Dendritic cell treated with granulocyte-macrophage colony-stimulating factor and Interleukin-4, amounts not matched to agents 40 ng/mL and 50 ng/mL, for 4 days (primary cell): ENCODE results near the gene IGFBP2.

Experiments used
- H3K27ac Mint-ChIP-seq: one replicate; pipeline ENCODE4 v1.8.0; 2022; ENCODE audit warnings: mild to moderate bottlenecking, mixed read lengths
- H3K27me3 Mint-ChIP-seq: one replicate; pipeline ENCODE4 v1.8.0; 2022; ENCODE audit warnings: mild to moderate bottlenecking, mixed read lengths
- H3K36me3 Mint-ChIP-seq: one replicate; pipeline ENCODE4 v1.8.0; 2022; ENCODE audit warnings: low read depth, mixed read lengths
- H3K4me1 Mint-ChIP-seq: one replicate; pipeline ENCODE4 v1.8.0; 2022; ENCODE audit warnings: low read depth, mixed read lengths
- H3K4me3 Mint-ChIP-seq: one replicate; pipeline ENCODE4 v1.8.0; 2022; ENCODE audit warnings: mild to moderate bottlenecking, moderate library complexity, mixed read lengths
- H3K9me3 Mint-ChIP-seq: one replicate; pipeline ENCODE4 v1.8.0; 2022; ENCODE audit warnings: mixed read lengths
- intact Hi-C: fragments of 100-400 bp; cut with micrococcal nuclease; formaldehyde crosslinking; loops from one replicate; pipeline ENCODE4 v1.15.0; 2022

Gene IGFBP2

DNA sequence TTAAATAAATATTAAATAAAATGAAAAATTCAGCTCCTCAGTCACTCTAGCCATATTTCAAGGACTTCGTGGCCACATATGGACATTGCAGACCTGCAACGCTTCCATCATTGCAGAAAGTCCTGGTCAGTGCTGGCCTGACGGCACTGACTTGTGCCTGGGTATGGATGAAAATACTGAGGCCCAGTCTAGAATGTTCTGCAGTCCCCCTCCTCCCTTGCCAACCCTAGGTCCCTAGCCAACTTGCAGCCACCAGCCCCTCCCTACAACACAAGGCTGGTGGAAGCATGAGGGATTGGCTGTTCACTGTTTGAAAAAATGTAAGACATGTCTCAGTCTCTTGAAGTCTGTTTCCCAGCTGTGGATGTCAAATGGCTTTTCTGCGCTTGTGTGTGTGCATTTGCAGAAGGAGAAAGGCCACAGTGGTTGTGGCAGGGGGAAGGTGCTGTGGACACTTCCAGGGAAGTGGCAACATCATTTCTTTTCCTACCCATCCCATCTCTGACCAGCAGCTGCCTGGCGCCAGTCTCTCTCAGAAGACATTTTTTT is 52.2 kb downstream of the IGFBP2 start:
- H3K27ac Mint-ChIP-seq = no peak overlapping the region
- intact Hi-C loops = loop anchor here (10.0 kb wide), 1 partner anchor 1069 kb away; no protein-coding TSS in a partner anchor
- H3K27me3 Mint-ChIP-seq = peaks cover 64% of the 10 kb centered on the region
- no peaks in the 10 kb centered on the region for H3K9me3 Mint-ChIP-seq
- no peak overlapping the region for H3K4me3 Mint-ChIP-seq
- H3K4me1 Mint-ChIP-seq = peaks cover 8% of the 10 kb centered on the region
- no peaks in the 10 kb centered on the region for H3K36me3 Mint-ChIP-seq

- Mint-ChIP-seq H3K4me1 (peaks cover 17% of the 10 kb centered on the region), H3K27ac (no peak overlapping the region), H3K4me3 (no peak overlapping the region), H3K36me3 (no peaks in the 10 kb centered on the region), H3K9me3 (no peaks in the 10 kb centered on the region), H3K27me3 (peaks cover 65% of the 10 kb centered on the region)
- intact Hi-C loops = loop anchor here (10.0 kb wide), 1 partner anchor 1068 kb away; no protein-coding TSS in a partner anchor
Measured at GRCh38 chr2:216687111-216687510, 53.9 kb downstream of the IGFBP2 start.

GRCh38 chr2:216687646-216688045 is 54.4 kb downstream of the IGFBP2 start:
- H3K36me3 Mint-ChIP-seq = no peaks in the 10 kb centered on the region
- H3K4me1 Mint-ChIP-seq = peaks cover 21% of the 10 kb centered on the region
- no peak overlapping the region for H3K27ac Mint-ChIP-seq
- intact Hi-C loops = loop anchor here (10.0 kb wide), 1 partner anchor 1067 kb away; no protein-coding TSS in a partner anchor
- H3K9me3 Mint-ChIP-seq = no peaks in the 10 kb centered on the region
- no peak overlapping the region for H3K4me3 Mint-ChIP-seq
- H3K27me3 Mint-ChIP-seq = peaks cover 69% of the 10 kb centered on the region

DNA sequence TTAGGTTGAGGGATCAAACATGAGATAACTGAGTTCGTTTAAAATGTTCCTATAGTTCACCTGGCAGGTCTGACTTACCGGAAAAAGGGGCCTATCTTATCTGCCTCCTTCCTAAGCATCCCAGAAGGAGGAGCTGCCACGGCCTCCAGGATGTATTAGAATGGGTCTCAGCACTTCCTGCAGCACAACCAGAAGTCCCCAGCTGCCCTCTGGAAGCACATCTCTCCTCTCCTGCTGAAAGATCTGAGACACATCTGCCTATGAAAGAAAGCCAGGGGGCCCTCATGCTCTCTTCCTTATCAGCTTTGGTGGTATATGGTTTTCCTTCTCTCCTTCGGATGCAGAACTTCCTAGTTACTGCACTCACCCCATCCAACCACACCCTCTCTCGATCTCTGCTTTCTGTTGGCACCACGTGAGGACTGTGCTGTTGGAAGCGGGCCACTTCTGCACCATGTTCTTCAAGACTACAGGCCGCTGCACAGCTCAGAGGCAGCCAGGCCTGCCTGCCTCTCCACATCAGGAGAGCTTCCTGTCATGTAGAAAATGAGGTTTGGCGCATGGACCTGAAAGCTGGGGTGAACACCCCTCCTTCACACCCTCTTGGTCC is 55.6 kb downstream of the IGFBP2 start:
- no peaks in the 10 kb centered on the region for H3K36me3 Mint-ChIP-seq
- no peak overlapping the region for H3K4me3 Mint-ChIP-seq
- peaks cover 71% of the 10 kb centered on the region for H3K27me3 Mint-ChIP-seq
- H3K9me3 Mint-ChIP-seq = no peaks in the 10 kb centered on the region
- intact Hi-C loops = loop anchor here (10.0 kb wide), 1 partner anchor 1066 kb away; no protein-coding TSS in a partner anchor
- peaks cover 25% of the 10 kb centered on the region for H3K4me1 Mint-ChIP-seq
- H3K27ac Mint-ChIP-seq = no peak overlapping the region

DNA sequence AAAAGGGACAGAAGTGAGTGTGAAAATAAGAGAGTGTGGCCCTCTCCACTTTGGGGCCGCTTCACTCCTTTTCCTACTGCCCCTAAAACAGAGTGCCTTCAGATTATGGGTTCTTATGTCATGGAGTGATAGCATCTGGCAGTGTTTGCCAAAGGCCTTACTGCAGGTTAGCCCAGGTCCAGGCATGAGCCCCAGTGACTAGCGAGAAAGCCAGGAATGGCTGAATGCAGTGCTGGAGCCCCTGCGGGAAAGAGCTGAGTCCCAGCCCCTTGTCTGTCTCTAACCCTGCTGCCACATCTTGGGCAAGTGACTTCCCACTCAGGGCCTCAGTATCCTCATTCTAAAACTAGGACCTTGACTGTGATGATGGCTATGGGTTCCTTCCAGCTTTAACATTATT is 56.2 kb downstream of the IGFBP2 start:
- Mint-ChIP-seq H3K27me3 (peaks cover 76% of the 10 kb centered on the region), H3K4me1 (peaks cover 26% of the 10 kb centered on the region), H3K4me3 (no peak overlapping the region), H3K9me3 (no peaks in the 10 kb centered on the region), H3K36me3 (no peaks in the 10 kb centered on the region), H3K27ac (no peak overlapping the region)
- intact Hi-C loops = loop anchor here (10.0 kb wide), 1 partner anchor 1065 kb away; no protein-coding TSS in a partner anchor

GRCh38 chr2:216690456-216690852 is 57.2 kb downstream of the IGFBP2 start:
- H3K27me3 Mint-ChIP-seq = peaks cover 84% of the 10 kb centered on the region
- intact Hi-C loops = no loop called here
- H3K4me3 Mint-ChIP-seq = no peak overlapping the region
- H3K4me1 Mint-ChIP-seq = peaks cover 31% of the 10 kb centered on the region
- no peak overlapping the region for H3K27ac Mint-ChIP-seq
- no peaks in the 10 kb centered on the region for H3K9me3 Mint-ChIP-seq
- H3K36me3 Mint-ChIP-seq = no peaks in the 10 kb centered on the region

GRCh38 chr2:216690853-216691741 is 57.9 kb downstream of the IGFBP2 start:
- intact Hi-C loops = no loop called here
- Mint-ChIP-seq H3K27ac (no peak overlapping the region), H3K9me3 (no peaks in the 10 kb centered on the region), H3K4me1 (peaks cover 31% of the 10 kb centered on the region), H3K4me3 (no peak overlapping the region), H3K27me3 (peaks cover 86% of the 10 kb centered on the region), H3K36me3 (no peaks in the 10 kb centered on the region)

GRCh38 chr2:216692636-216693413 is 59.6 kb downstream of the IGFBP2 start:
- Mint-ChIP-seq H3K4me3 (peak overlapping the region; percentile 41), H3K27ac (no peak overlapping the region), H3K36me3 (no peaks in the 10 kb centered on the region), H3K4me1 (peaks cover 31% of the 10 kb centered on the region), H3K27me3 (peaks cover 89% of the 10 kb centered on the region), H3K9me3 (no peaks in the 10 kb centered on the region)
- intact Hi-C loops = no loop called here

GRCh38 chr2:216693414-216694080 is 60.3 kb downstream of the IGFBP2 start:
- intact Hi-C loops = no loop called here

DNA sequence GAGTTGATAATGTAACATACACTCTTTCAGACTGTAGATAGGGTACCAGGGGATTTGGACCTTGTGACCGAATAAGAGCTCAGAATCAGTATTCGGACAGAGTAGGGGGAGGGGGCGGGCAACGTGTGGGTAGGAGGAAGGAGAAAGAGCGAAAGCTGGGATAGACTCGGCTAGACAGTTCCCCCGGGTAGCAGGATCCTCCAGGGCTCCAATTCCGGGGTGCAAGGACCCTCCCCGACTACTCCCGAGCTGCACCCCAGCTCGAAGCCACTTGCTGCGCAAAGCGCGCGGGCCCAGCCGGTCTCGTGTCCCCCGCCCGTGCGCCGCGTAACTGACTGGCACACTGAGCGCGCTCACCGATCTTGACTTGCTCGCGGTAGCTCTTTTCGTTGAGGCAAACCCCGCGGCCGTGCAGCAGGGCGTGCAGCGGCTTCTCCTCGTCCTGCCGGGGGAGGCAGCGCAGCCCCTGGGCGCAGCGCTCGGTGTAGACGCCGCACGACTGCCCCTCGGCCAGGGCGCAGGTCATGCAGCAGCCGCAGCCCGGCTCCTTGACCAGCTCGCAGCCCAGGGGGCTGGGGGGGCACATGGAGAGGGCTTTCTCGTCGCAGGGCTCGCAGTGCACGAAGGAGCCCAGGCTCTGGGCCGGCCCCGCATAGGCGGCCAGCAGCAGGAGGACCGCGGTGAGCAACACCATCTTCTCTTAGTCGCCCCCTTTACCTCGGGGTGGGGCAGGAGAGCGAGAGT is 61.0 kb downstream of the IGFBP2 start:
- no peak overlapping the region for H3K27ac Mint-ChIP-seq
- H3K9me3 Mint-ChIP-seq = no peaks in the 10 kb centered on the region
- intact Hi-C loops = no loop called here
- H3K4me1 Mint-ChIP-seq = peaks cover 31% of the 10 kb centered on the region
- H3K36me3 Mint-ChIP-seq = no peaks in the 10 kb centered on the region
- H3K27me3 Mint-ChIP-seq = peaks cover 86% of the 10 kb centered on the region
- peak overlapping the region; percentile 54 for H3K4me3 Mint-ChIP-seq

More at GRCh38 chr2:216693414-216694080, 60.3 kb downstream of the IGFBP2 start:
- Mint-ChIP-seq H3K27me3 (peaks cover 93% of the 10 kb centered on the region), H3K4me1 (peaks cover 31% of the 10 kb centered on the region), H3K27ac (no peak overlapping the region), H3K4me3 (no peak overlapping the region), H3K36me3 (no peaks in the 10 kb centered on the region), H3K9me3 (no peaks in the 10 kb centered on the region)

GRCh38 chr2:216694826-216695217 is 61.6 kb downstream of the IGFBP2 start:
- no peaks in the 10 kb centered on the region for H3K36me3 Mint-ChIP-seq
- H3K4me1 Mint-ChIP-seq = peaks cover 31% of the 10 kb centered on the region
- H3K27ac Mint-ChIP-seq = no peak overlapping the region
- intact Hi-C loops = no loop called here
- peaks cover 80% of the 10 kb centered on the region for H3K27me3 Mint-ChIP-seq
- H3K9me3 Mint-ChIP-seq = no peaks in the 10 kb centered on the region
- no peak overlapping the region for H3K4me3 Mint-ChIP-seq

DNA sequence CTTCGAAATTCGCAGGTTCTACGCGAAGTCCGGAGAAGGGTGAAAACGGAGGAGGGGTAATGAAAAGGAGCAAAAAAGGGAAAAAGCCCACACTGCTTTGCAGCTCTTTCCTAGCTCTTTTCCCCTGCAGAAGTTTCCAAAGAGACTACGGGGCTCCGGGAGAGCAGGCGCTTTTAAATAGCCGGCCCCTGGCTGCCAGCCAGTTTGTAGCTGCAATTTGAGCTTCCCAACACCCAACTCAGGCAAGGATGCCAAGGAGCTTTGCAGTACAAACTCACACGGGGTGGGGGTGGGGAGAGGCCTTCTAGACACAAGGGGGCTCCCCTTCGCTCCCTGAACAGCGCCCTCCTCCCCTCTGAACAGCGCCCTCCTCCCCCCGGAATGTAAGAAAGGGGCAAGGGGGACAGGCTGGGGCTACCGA is 62.2 kb downstream of the IGFBP2 start, which contains the start of gene IGFBP5:
IGFBP5 (minus strand) TSS at position 149 of the 421 bp plus-strand sequence. CDS start 774 bp downstream, outside the sequence.
- Mint-ChIP-seq H3K27ac (no peak within 1 kb of the TSS), H3K9me3 (no peaks in the 10 kb centered on the region), H3K27me3 (peaks cover 75% of the 10 kb centered on the region), H3K36me3 (no peaks in the 10 kb centered on the region), H3K4me3 (peak within 1 kb of the TSS; percentile 54), H3K4me1 (peaks cover 31% of the 10 kb centered on the region)
- intact Hi-C loops = no loop called here
